Endodermal cell (in vitro differentiated cells): ENCODE measurements around the gene IL11. TPM values are rescaled to one million over a fixed set of nuclear protein-coding genes. Genes with fewer than 3 reads are reported as not detected.

ENCODE experiments used
- DNase-seq: peaks from one replicate; pipeline ENCODE4 v3.0.0-alpha.2; 2017
- H3K27ac ChIP-seq: 2 replicates; pipeline ENCODE4 v1.5.1; 2013; ENCODE audit warnings: mild to moderate bottlenecking, low read depth, low read length, moderate library complexity
- H3K27me3 ChIP-seq: 2 replicates; pipeline ENCODE4 v1.6.1; 2013; ENCODE audit warnings: mild to moderate bottlenecking, low read length, moderate library complexity; ENCODE audit not compliant: insufficient read depth, control insufficient read depth, poor library complexity, severe bottlenecking
- H3K36me3 ChIP-seq: 2 replicates; pipeline ENCODE4 v1.7.0; 2013; ENCODE audit warnings: mild to moderate bottlenecking, low read length, moderate library complexity; ENCODE audit not compliant: control insufficient read depth, insufficient read depth
- H3K4me1 ChIP-seq: one replicate; pipeline ENCODE4 v1.7.0; 2013; ENCODE audit warnings: low read length; ENCODE audit not compliant: control insufficient read depth, insufficient read depth
- H3K4me3 ChIP-seq: 2 replicates; pipeline ENCODE4 v1.5.1; 2013; ENCODE audit warnings: mild to moderate bottlenecking, low read length, moderate library complexity
- H3K9ac ChIP-seq: 2 replicates; pipeline ENCODE4 v1.6.1; 2013; ENCODE audit warnings: mild to moderate bottlenecking, low read length, moderate library complexity; ENCODE audit not compliant: poor library complexity, severe bottlenecking; ENCODE audit errors: extremely low read depth
- H3K9me3 ChIP-seq: 2 replicates; pipeline ENCODE4 v1.6.1; 2013; ENCODE audit warnings: mild to moderate bottlenecking, low read length, moderate library complexity; ENCODE audit not compliant: control insufficient read depth
- H3K27ac Mint-ChIP-seq: 2 replicates; pipeline ENCODE4 v1.8.0; 2020; ENCODE audit warnings: mixed read lengths
- H3K27me3 Mint-ChIP-seq: 2 replicates; pipeline ENCODE4 v1.8.0; 2021; ENCODE audit warnings: mild to moderate bottlenecking, mixed read lengths; ENCODE audit not compliant: insufficient read depth
- H3K36me3 Mint-ChIP-seq: 2 replicates; pipeline ENCODE4 v1.8.0; 2020; ENCODE audit warnings: low read depth, mixed read lengths
- H3K4me1 Mint-ChIP-seq: 2 replicates; pipeline ENCODE4 v1.8.0; 2020; ENCODE audit warnings: mixed read lengths
- H3K4me3 Mint-ChIP-seq: 2 replicates; pipeline ENCODE4 v1.8.0; 2020; ENCODE audit warnings: mild to moderate bottlenecking, moderate library complexity, mixed read lengths
- H3K9me3 Mint-ChIP-seq: 2 replicates; pipeline ENCODE4 v1.8.0; 2020; ENCODE audit warnings: mild to moderate bottlenecking, mixed read lengths
- WGBS, 2 experiments: methylation state at CpG; one replicate each; pipeline versions ENCODE4 v1.1.5 to v1.1.7; 2013; ENCODE audit warnings: missing lambda C conversion rate in 2 of 2, mixed read lengths in 1 of 2; ENCODE audit not compliant: insufficient coverage in 1 of 2, insufficient read length in 1 of 2; 5-methylcytosine and 5-hydroxymethylcytosine counted together
- total RNA-seq, 2 donors: library from RNA; stranded (reverse); fragmentation: NEBNext Ultra II Directional in 1 of 2; extraction: Animal tissue kit (Norgen Biotek cat#: 25700) in 1 of 2; gene quantifications; 2 replicates in 1 of 2; 3 replicates in 1 of 2; pipeline ENCODE4 v1.2.1, GENCODE V29; 2021
- TF ChIP-seq, protein P1 (sequence below): fragments of 200-600 bp; sonication (generic); conservative IDR thresholded peaks from 2 replicates; pipeline ENCODE4 v1.5.0; 2021; ENCODE audit warnings: antibody characterized with exemption, mild to moderate bottlenecking

IL11 gene
- total RNA-seq, 2 donors from 2014 or later = 0.91 to 1.7 TPM

- peak; percentile 81 for DNase-seq
- WGBS, 2 experiments = 59 to 63% methylated on average over 15 to 22 of the region's 22 CpGs
- Mint-ChIP-seq H3K4me1 (peaks cover 10% of the 10 kb centered on the region), H3K4me3 (no peak overlapping the region), H3K27ac (peak overlapping the region; percentile 48), H3K27me3 (peaks cover 32% of the 10 kb centered on the region), H3K36me3 (peaks cover 28% of the 10 kb centered on the region), H3K9me3 (no peaks in the 10 kb centered on the region)
- H3K9me3 ChIP-seq = no peaks in the 10 kb centered on the region
- peaks cover 25% of the 10 kb centered on the region for H3K27me3 ChIP-seq
- TF ChIP-seq, protein P1, sequence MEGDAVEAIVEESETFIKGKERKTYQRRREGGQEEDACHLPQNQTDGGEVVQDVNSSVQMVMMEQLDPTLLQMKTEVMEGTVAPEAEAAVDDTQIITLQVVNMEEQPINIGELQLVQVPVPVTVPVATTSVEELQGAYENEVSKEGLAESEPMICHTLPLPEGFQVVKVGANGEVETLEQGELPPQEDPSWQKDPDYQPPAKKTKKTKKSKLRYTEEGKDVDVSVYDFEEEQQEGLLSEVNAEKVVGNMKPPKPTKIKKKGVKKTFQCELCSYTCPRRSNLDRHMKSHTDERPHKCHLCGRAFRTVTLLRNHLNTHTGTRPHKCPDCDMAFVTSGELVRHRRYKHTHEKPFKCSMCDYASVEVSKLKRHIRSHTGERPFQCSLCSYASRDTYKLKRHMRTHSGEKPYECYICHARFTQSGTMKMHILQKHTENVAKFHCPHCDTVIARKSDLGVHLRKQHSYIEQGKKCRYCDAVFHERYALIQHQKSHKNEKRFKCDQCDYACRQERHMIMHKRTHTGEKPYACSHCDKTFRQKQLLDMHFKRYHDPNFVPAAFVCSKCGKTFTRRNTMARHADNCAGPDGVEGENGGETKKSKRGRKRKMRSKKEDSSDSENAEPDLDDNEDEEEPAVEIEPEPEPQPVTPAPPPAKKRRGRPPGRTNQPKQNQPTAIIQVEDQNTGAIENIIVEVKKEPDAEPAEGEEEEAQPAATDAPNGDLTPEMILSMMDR = no peak
- peaks cover 9% of the 10 kb centered on the region for H3K4me1 ChIP-seq
- no peak overlapping the region for H3K4me3 ChIP-seq
- H3K36me3 ChIP-seq = peaks cover 29% of the 10 kb centered on the region
- no peak overlapping the region for H3K9ac ChIP-seq
- peak overlapping the region; percentile 29 for H3K27ac ChIP-seq
Measured at GRCh38 chr19:55348317-55349034, 21.8 kb downstream of the IL11 start.

DNA sequence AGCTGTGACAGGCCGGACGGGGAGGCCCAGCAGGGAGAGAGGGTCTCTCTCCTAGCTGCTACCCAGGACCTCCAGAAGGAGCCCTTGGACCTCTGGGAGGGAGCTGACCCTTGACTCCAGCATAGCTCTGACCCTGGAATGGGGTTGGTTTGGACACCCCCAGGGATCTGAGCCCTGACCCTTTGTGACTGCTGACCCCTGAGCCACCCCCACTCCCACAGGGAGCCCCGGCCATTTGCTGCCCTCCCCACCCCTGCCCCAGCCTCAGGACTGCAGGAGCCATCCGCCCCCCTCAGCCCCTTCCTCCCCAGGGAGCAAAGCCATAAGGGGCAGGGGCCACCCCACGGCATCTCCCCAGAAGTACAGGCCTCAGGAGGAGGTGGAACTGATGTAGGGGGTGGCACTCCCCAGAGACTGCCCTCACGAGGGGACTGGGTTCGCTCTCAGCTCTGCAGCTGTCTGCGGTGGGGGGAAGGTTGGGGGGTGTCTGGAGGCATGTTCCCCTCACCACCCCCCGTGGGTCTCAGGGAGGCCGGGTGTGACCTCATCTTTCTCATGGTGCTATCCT, 22.7 kb downstream of the IL11 start:
- 86 to 92% methylated on average over 2 to 8 of the region's 10 CpGs for WGBS, 2 experiments
- H3K4me1 ChIP-seq = peaks cover 9% of the 10 kb centered on the region
- no peaks in the 10 kb centered on the region for H3K9me3 ChIP-seq
- Mint-ChIP-seq H3K36me3 (peaks cover 38% of the 10 kb centered on the region), H3K9me3 (no peaks in the 10 kb centered on the region), H3K4me1 (peaks cover 10% of the 10 kb centered on the region), H3K27ac (no peak overlapping the region), H3K27me3 (peaks cover 23% of the 10 kb centered on the region), H3K4me3 (no peak overlapping the region)
- no peak overlapping the region for H3K27ac ChIP-seq
- TF ChIP-seq, protein P1 = no peak
- H3K36me3 ChIP-seq = peaks cover 38% of the 10 kb centered on the region
- peaks cover 16% of the 10 kb centered on the region for H3K27me3 ChIP-seq
- H3K9ac ChIP-seq = no peak overlapping the region
- DNase-seq = peak; percentile 41
- H3K4me3 ChIP-seq = no peak overlapping the region

DNA sequence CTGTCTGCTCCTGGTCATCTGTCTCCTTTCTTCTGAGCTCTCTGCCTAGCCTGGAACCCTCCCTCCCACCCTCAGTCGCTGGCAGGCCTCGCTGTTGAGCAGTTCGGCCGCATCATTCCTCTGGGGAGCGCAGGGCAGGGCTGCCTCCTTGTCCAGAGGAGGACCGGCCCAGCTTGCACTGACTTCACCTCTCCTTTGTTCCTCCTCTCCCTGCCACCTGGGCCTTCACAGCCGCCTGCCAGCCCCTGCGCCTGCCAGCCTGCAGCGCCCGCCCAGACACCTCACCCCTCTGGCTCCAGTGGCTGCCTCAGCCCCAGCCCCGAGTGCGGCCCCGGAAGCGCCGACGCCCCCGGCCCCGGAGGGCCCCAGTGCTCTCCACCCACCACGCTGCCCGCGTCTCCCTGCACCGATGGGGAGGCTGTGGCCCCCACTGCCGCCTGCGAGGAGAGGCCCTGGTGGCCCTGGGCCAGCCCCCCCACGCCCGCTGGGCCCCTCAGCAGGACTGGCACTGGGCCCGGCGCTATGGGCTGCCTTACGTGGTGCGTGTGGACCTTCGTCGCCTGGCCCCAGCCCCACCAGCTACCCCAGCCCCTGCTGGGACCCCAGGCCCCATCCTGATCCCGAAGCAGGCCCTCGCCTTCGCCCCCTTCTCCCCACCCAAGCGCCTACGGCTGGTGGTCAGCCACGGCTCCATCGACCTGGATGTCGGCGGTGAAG, 23.4 kb downstream of the IL11 start:
- DNase-seq = peak; percentile 48
- 94 to 96% methylated on average over 9 to 41 of the region's 41 CpGs for WGBS, 2 experiments
- Mint-ChIP-seq H3K4me3 (no peak overlapping the region), H3K9me3 (no peaks in the 10 kb centered on the region), H3K36me3 (peaks cover 41% of the 10 kb centered on the region), H3K4me1 (peaks cover 10% of the 10 kb centered on the region), H3K27ac (no peak overlapping the region), H3K27me3 (peaks cover 16% of the 10 kb centered on the region)
- TF ChIP-seq, protein P1 = no peak
- H3K9me3 ChIP-seq = no peaks in the 10 kb centered on the region
- peaks cover 45% of the 10 kb centered on the region for H3K36me3 ChIP-seq
- H3K27me3 ChIP-seq = peaks cover 9% of the 10 kb centered on the region
- H3K9ac ChIP-seq = no peak overlapping the region
- no peak overlapping the region for H3K27ac ChIP-seq
- H3K4me3 ChIP-seq = no peak overlapping the region
- peaks cover 9% of the 10 kb centered on the region for H3K4me1 ChIP-seq
